A549 (cell line): ENCODE results near the gene RPH3AL. TPM values are rescaled to one million over a fixed set of nuclear protein-coding genes. Genes with fewer than 3 reads are reported as not detected.

Source experiments
- ATAC-seq, 2 experiments: fragments of 200-7000 bp in 1 of 2; fragments of >200 bp in 1 of 2; cut with Nextera tagmentation in 1 of 2; cut with Tn5 transposase in 1 of 2; 3 replicates each; pipeline versions ENCODE4 v1.8.0 to v1.9.1; 2018 to 2020; ENCODE audit warnings: mild to moderate bottlenecking in 1 of 2, moderate library complexity in 1 of 2
- CTCF ChIA-PET: fragments of 300-600 bp; sonication (Branson Sonifier 250); formaldehyde crosslinking; extraction: SDS; loops from one replicate; lab custom pipeline; 2021; ENCODE audit warnings: antibody characterized with exemption, inconsistent platforms; lab: Yijun Ruan, JAX
- POLR2A ChIA-PET: fragments of 350-600 bp; formaldehyde crosslinking; extraction: SDS; loops from one replicate; lab custom pipeline; 2021; ENCODE audit warnings: antibody characterized with exemption, inconsistent platforms; lab: Yijun Ruan, JAX
- DNase-seq, 2 experiments: peaks; one replicate each; pipeline versions ENCODE4 v3.0.0 to v3.0.0-alpha.2; 2011 to 2016; ENCODE audit warnings: low read depth in 1 of 2, low spot score in 1 of 2
- FAIRE-seq: peaks from 2 replicates; lab custom pipeline; 2011; peaks lifted over from hg19 to GRCh38; lab: Jason Lieb, UNC
- H3K27ac ChIP-seq, 2 experiments: fragments of >200 bp; sonication (Bioruptor Twin); formaldehyde crosslinking; 3 replicates each; pipeline ENCODE4 v1.5.1; 2016 to 2017
- H3K4me1 ChIP-seq: fragments of >200 bp; sonication (Bioruptor Twin); formaldehyde crosslinking; 3 replicates; pipeline ENCODE4 v1.6.1; 2016
- H3K4me2 ChIP-seq: fragments of >200 bp; sonication (Bioruptor Twin); formaldehyde crosslinking; 3 replicates; pipeline ENCODE4 v1.6.1; 2016
- H3K4me3 ChIP-seq: fragments of >200 bp; sonication (Bioruptor Twin); formaldehyde crosslinking; 3 replicates; pipeline ENCODE4 v1.5.1; 2016
- H3K9me3 ChIP-seq: fragments of >200 bp; sonication (Bioruptor Twin); formaldehyde crosslinking; 3 replicates; pipeline ENCODE4 v1.6.1; 2016
- ATOH8 ChIP-seq: fragments of 250-450 bp; sonication (Bioruptor Pico); IDR thresholded peaks from 2 replicates; pipeline ENCODE4 v1.5.0; 2020; ENCODE audit warnings: low read depth, mild to moderate bottlenecking, moderate library complexity
- CBX8 ChIP-seq: fragments of 200-600 bp; sonication (generic); IDR thresholded peaks from 2 replicates; pipeline ENCODE4 v1.6.1; 2016
- EHMT2 ChIP-seq: fragments of 200-600 bp; sonication (generic); IDR thresholded peaks from 2 replicates; pipeline ENCODE4 v1.6.1; 2016; ENCODE audit warnings: antibody characterized with exemption, low read depth, mild to moderate bottlenecking, moderate library complexity
- FOSB ChIP-seq: fragments of 250-450 bp; sonication (Bioruptor Pico); IDR thresholded peaks from 2 replicates; pipeline ENCODE4 v1.5.0; 2020; ENCODE audit warnings: mild to moderate bottlenecking, moderate library complexity
- FOSL2 ChIP-seq, 2 experiments: fragments of 450-650 bp in 1 of 2; fragments of >200 bp in 1 of 2; sonication (Bioruptor Twin) in 1 of 2; formaldehyde crosslinking; IDR thresholded peaks; 2 replicates each; pipeline versions ENCODE4 v1.5.0 to v1.6.1; 2016 to 2020; ENCODE audit warnings: mild to moderate bottlenecking in 1 of 2, moderate library complexity in 1 of 2
- HDAC2 ChIP-seq: fragments of 200-600 bp; sonication (generic); IDR thresholded peaks from 2 replicates; pipeline ENCODE4 v1.6.1; 2016
- HEYL ChIP-seq: fragments of 250-450 bp; sonication (Bioruptor Pico); IDR thresholded peaks from 2 replicates; pipeline ENCODE4 v1.8.0; 2021; ENCODE audit warnings: mild to moderate bottlenecking, moderate library complexity
- HOXB13 ChIP-seq: fragments of 250-450 bp; sonication (Bioruptor Pico); IDR thresholded peaks from 2 replicates; pipeline ENCODE4 v1.5.0; 2020; ENCODE audit warnings: low read depth, mild to moderate bottlenecking, moderate library complexity
- JUN ChIP-seq, 2 experiments: fragments of >200 bp; sonication (Bioruptor Twin); formaldehyde crosslinking; IDR thresholded peaks; 2 replicates in 1 of 2; 3 replicates in 1 of 2; pipeline ENCODE4 v1.6.1; 2016 to 2017
- KDM1A ChIP-seq: fragments of 200-600 bp; sonication (generic); IDR thresholded peaks from 2 replicates; pipeline ENCODE4 v1.6.1; 2016; ENCODE audit warnings: low read depth, mild to moderate bottlenecking
- MAFK ChIP-seq: fragments of 450-650 bp; IDR thresholded peaks from 2 replicates; pipeline ENCODE4 v1.6.1; 2014; ENCODE audit not compliant: partially characterized antibody
- MAZ ChIP-seq: fragments of 150-350 bp; IDR thresholded peaks from 2 replicates; pipeline ENCODE4 v1.6.1; 2014; ENCODE audit warnings: antibody characterized with exemption, low read depth, low read length, borderline replicate concordance
- NFE2L2 ChIP-seq: fragments of 150-350 bp; conservative IDR thresholded peaks from 2 replicates; pipeline ENCODE4 v1.6.1; 2014; ENCODE audit warnings: low read length
- POLR2AphosphoS2 ChIP-seq: conservative IDR thresholded peaks from 2 replicates; pipeline ENCODE4 v1.6.1; 2012; ENCODE audit warnings: low read length, improper control_type of control experiment, inconsistent platforms
- REST ChIP-seq: fragments of 200-600 bp; sonication (generic); IDR thresholded peaks from 2 replicates; pipeline ENCODE4 v1.6.1; 2016; ENCODE audit warnings: antibody characterized with exemption, mild to moderate bottlenecking, moderate library complexity
- RNF2 ChIP-seq: fragments of 200-600 bp; sonication (generic); IDR thresholded peaks from 2 replicates; pipeline ENCODE4 v1.6.1; 2016; ENCODE audit warnings: low read depth, mild to moderate bottlenecking, antibody characterized with exemption, moderate library complexity, borderline replicate concordance
- ZNF302 ChIP-seq: fragments of 250-450 bp; sonication (Bioruptor Pico); IDR thresholded peaks from 2 replicates; pipeline ENCODE4 v1.9.0; 2021; ENCODE audit warnings: inconsistent platforms, mild to moderate bottlenecking, moderate library complexity
- ZSCAN20 ChIP-seq: fragments of 250-450 bp; sonication (Bioruptor Pico); IDR thresholded peaks from 2 replicates; pipeline ENCODE4 v1.8.0; 2022; ENCODE audit warnings: mild to moderate bottlenecking, moderate library complexity
- WGBS: methylation state at CpG from one replicate; pipeline ENCODE4 v1.1.6; 2017; ENCODE audit errors: missing lambda C conversion rate; 5-methylcytosine and 5-hydroxymethylcytosine counted together
- polyA plus RNA-seq, 4 experiments: library from polyadenylated mRNA; depleted of rRNA in 3 of 4; stranded (reverse); fragments of >200 nt; fragmentation: RNase III in 1 of 4; extraction: RNeasy Plus Mini Kit Qiagen cat#74134 plus additional on column Dnase treatment in 1 of 4; gene quantifications; 2 replicates in 3 of 4; 3 replicates in 1 of 4; pipeline ENCODE4 v1.2.3, GENCODE V29; 2011 to 2017
- TF ChIP-seq, protein P1 (sequence below): IDR thresholded peaks from 2 replicates; pipeline ENCODE4 v1.6.1; 2012; ENCODE audit warnings: low read depth, borderline replicate concordance
- TF ChIP-seq, protein P2 (sequence below): fragments of >200 bp; sonication (Bioruptor Twin); formaldehyde crosslinking; IDR thresholded peaks from 2 replicates; pipeline ENCODE4 v1.6.1; 2016
- TF ChIP-seq, protein P3 (sequence below): IDR thresholded peaks from 2 replicates; pipeline ENCODE4 v1.6.1; 2012

The RPH3AL gene
- polyA plus RNA-seq, 2 of the 4 experiments (the other 2 are of a cell fraction): 23.3 to 31.1 TPM

GRCh38 chr17:260031-260791, 92.4 kb downstream of the RPH3AL start:
- FAIRE-seq: no peak
- DNase-seq: no peak
- ChIA-PET CTCF (interaction anchor here (1.0 to 1.3 kb wide), 5 partner anchors 9 to 32 kb away, joined by 3 to 5 read pairs (median 3); no protein-coding TSS in a partner anchor), POLR2A (no interaction called here)
- ATAC-seq: peak; percentile 28 to 30; a peak in 4 of 6 replicates
- WGBS: 88% methylated on average over 15 of the region's 15 CpGs
- Histone ChIP-seq H3K4me2 (no peak overlapping the region), H3K4me1 (no peaks in the 10 kb centered on the region), H3K27ac (no peak overlapping the region), H3K4me3 (no peak overlapping the region), H3K9me3 (no peaks in the 10 kb centered on the region)
- TF ChIP-seq, protein P1, sequence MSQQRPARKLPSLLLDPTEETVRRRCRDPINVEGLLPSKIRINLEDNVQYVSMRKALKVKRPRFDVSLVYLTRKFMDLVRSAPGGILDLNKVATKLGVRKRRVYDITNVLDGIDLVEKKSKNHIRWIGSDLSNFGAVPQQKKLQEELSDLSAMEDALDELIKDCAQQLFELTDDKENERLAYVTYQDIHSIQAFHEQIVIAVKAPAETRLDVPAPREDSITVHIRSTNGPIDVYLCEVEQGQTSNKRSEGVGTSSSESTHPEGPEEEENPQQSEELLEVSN: no peak
- TF ChIP-seq CBX8: no peak
- no peak for TF ChIP-seq HEYL (CRISPR knock-in tag)
- TF ChIP-seq HDAC2: no peak
- no peak for TF ChIP-seq ATOH8 (CRISPR knock-in tag)
- TF ChIP-seq POLR2AphosphoS2: no peak
- no peak for TF ChIP-seq EHMT2
- no peak for TF ChIP-seq REST
- TF ChIP-seq MAFK: no peak
- no peak for TF ChIP-seq KDM1A
- TF ChIP-seq FOSB (CRISPR knock-in tag): no peak
- TF ChIP-seq MAZ: no peak
- TF ChIP-seq ZSCAN20: no peak

GRCh38 chr17:259341-259976, 93.1 kb downstream of the RPH3AL start:
- Histone ChIP-seq H3K4me2 (no peak overlapping the region), H3K4me3 (no peak overlapping the region), H3K27ac (no peak overlapping the region), H3K9me3 (no peaks in the 10 kb centered on the region), H3K4me1 (no peaks in the 10 kb centered on the region)
- FAIRE-seq (no peak), DNase-seq (no peak), ATAC-seq (no peak)
- ChIA-PET POLR2A (no interaction called here), CTCF (interaction anchor here (1.0 to 1.2 kb wide), 4 partner anchors 10 to 33 kb away, joined by 3 to 4 read pairs (median 3); no protein-coding TSS in a partner anchor)
- WGBS: 97% methylated on average over 22 of the region's 22 CpGs
- TF ChIP-seq HOXB13 (CRISPR knock-in tag) (no peak), JUN (IDR thresholded peaks at IDR 0.05) (no peak), EHMT2 (no peak), NFE2L2 (no peak), RNF2 (no peak), FOSL2 (IDR thresholded peaks at IDR 0.05) (no peak), FOSL2 (CRISPR knock-in tag; IDR thresholded peaks at IDR 0.05) (no peak), ZNF302 (CRISPR knock-in tag) (no peak)
- TF ChIP-seq, protein P2, sequence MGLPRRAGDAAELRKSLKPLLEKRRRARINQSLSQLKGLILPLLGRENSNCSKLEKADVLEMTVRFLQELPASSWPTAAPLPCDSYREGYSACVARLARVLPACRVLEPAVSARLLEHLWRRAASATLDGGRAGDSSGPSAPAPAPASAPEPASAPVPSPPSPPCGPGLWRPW: no peak
- TF ChIP-seq, protein P3, sequence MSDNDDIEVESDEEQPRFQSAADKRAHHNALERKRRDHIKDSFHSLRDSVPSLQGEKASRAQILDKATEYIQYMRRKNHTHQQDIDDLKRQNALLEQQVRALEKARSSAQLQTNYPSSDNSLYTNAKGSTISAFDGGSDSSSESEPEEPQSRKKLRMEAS: no peak
